ENCODE results near the gene TXNDC5.
"Not testable (repeated sequence)": the region's sequence is repeated elsewhere in the genome, so short reads cannot be mapped to it uniquely, and the experiment has no call there.

TXNDC5 gene

DNA sequence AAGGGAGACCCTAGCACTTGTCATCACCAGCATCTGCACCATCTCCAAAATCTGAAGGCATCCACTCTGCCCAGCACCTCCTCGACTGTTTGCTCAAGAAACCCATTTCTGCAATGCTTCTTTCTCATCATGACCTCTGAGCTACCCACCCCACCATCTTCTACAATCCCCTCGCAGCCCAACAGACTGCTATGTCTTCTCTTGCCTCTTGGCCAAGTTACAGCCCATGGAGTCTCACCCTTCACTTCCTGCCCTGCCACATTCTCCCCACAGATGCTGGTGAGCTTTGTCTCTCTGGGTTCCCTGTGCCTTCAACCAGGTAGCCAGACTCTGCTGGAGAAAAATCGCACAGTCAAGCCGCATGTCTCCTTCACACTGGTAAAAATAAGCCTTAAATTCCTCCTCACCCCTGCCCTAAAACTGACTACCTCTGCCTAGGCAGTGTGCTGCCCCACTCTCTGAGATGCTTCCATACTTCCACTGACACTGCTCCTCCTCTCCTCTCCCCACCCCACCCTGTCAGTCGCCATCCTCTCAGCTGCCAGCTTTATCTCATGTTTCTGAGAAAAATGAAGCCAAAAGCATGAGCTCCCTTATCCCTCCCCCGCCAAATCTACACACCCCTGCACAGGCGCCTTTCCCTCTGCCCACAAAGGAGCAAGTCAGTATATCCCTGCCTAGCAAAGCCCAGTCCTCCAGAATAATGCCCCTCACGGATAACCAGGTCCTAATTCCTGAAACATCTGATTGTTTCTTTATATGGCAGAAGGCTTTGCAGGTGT lies 2.3 kb upstream of the TXNDC5 start:
- no peak for DNase-seq

DNA sequence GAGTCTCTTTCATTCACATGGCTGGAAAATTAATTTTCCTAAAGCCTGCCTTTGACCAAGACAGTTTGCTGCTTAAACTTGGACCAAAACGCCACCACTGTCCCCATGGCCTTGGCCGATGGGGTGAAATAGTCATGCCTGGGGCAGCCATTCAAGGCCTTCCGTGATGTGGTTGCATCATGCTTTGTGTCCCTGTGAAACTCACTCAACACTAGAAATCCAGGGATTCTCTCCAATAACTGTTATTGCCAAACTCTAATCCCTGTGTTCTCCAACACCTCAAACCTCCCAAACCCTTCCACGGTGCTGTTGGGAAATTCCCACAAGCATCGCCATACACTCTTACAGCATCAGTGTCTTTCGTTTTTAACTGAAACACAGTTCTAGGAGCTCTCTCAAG lies 1.4 kb upstream of the TXNDC5 start:
- DNase-seq = no peak

DNA sequence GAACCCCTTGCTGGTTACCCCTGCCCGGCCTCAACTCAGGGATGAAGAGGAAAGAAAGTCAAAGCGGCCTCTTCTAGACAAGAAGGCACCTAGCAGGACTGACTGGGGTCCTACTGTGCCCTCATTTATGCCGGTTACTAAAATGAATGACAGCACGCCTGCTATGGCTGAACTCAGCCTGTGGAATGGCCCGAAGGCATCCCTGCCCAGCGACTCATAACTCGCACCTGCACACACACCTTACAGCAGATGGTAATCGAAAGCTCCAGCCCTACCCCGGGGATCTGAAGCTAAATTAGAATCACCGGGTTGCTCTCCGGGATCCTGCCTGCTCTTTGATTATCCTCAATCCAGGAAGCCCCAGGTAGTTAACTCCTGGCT lies 747 bp upstream of the TXNDC5 start:
- DNase-seq = no peak

GRCh38 chr6:7910298-7910653 lies 312 bp downstream of the TXNDC5 start:
- DNase-seq = no peak

GRCh38 chr6:7909323-7910276 lies 988 bp downstream of the TXNDC5 start:
- DNase-seq = peak; percentile 12 to 35

DNA sequence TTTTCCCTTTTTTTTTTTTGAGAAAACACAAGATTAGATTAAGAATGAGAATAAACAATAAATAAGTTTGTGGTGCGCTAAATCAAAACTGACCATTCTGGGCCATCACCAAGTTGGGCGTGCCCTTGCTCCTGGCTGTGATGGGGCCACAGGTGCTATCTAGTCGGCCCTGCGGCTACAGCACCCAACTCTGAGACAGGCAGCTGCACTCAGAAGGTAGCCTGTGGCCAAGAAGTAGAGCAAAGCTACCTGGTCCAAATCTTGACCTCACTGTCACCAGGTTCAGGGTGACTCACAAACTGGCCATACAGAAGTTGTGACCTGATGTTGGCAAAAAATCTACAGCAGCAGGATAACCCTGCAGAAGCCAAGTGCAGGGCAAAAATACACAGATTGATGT lies 3.4 kb downstream of the TXNDC5 start:
- DNase-seq = no peak

DNA sequence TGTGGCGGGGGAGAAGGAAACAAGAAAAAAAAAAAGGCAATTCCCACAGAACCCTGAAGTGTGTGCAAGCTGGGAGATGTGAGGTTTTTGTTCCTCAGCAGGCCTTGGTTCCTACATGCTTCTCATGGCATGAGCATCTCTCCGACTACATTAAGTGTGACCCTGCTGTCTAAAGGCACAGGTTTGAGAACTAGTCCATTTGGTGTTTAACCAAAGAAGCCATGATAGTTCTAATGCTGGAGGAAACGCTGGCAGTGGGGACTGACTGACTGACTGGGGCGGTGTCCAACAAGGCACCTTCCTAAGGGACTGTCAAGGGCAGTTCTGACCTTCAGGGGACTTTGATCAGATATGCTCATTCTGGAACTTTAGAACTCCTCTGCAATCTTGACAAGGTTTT lies 3.8 kb downstream of the TXNDC5 start:
- no peak for DNase-seq

- DNase-seq = no peak
Observed at GRCh38 chr6:7905416-7905815, 5.2 kb downstream of the TXNDC5 start.

DNA sequence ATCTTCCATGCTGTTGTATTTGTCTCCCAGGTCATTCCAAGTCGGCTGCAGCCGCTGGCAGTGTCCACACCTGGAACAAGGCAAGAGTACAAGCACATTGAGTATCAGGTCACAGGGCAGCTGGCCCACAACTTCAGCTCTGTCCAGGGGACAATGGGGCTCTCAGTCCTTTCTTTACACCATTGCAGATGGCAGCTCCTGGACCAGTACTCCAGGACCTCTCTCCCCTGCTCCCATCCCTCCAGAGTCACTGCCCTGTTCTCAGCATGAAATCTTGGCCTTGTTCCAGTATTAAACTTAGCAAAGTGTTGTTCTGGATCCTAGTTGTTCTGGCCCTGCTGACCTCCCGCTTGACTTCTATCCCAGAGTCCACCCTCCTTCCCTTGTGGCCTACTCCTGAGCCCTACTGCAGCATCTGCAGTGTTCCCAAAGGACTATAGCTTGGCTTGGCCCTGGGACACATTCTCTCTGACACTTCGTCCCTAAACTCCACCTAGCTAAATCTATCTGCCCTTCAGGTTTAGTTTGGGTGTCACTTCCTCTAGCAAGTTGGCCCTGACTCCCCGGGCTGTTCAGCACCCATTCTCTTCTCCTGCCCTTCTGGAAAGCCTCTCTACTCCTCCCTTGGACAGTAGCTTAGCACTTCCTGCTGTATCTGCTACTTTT lies 5.8 kb downstream of the TXNDC5 start:
- no peak for DNase-seq

DNA sequence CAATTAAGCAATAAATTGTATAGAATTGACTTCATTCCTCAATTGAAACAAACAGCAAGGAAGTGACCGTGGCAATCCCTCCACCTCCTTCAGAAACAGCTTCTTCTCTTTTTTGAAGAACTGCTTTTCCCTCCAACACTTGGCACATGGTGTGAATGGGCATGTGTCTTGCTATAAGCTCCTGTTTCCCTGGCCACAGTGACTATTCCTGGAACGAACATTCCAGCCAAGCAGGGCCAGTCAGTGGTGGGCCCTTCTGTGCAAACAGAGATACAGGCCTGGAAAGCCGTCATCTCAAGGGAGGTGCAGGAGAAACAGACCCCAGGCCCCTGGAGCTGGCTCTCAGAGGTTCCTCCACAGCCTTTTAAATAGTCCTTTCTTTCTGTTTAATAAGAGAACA lies 6.9 kb downstream of the TXNDC5 start:
- no peak for DNase-seq

GRCh38 chr6:7902867-7903266 lies 7.7 kb downstream of the TXNDC5 start:
- DNase-seq = no peak

DNA sequence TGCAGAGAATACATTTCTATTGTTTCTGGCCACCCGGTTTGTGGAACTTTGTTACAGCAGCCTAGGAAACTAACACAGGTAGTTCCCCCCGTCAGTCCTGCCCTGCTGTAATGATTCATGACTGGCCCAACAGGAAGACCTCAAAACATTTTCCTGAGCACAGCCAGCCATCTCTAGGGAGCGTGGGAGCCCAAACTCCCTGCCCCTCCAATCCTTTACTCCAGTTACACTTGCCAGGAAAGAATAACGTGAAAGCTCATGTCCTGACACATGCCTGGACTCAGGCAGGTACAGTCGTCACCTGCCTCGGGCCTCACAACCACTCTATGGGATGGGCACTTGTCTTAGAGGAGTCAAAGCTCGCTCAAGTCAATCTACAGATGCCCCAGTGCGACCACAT lies 8.4 kb downstream of the TXNDC5 start:
- no peak for DNase-seq

DNA sequence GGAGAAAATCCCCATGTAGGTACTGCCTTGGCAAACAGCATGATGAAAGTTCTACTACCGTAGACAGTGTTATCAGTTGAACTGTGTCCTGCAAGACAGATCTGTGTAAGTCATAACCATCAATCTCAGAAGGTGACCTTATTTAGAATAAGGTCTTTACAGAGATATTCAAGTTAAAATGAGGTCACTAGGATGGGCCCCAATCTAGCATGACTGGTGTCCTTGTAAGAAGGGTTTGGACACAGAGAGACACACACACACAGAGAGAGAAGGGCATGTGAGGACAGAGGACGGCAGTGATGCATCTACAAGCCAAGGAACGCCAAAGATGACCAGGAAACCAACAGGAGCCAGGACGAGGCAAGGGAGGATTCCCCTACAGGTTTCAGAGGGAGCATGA lies 8.8 kb downstream of the TXNDC5 start:
- no peak for DNase-seq

DNA sequence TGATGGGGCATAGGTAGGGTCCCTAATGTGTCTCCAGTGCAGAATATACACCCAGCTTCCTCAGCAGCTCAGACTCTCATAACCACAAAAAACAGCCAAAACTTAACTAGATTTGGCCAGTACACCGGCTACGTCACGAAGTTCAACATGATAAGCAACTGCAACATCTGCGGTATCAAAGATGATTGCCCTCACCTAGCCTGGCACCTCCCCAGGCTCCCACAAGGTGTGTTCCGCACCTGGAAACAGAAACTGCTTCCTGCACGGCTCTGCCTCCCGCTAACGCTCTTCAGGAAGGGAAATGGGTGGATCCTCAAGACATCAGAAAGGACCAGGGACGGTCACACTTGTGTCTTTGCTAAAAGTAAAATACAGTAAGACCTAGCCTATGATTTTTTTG lies 9.5 kb downstream of the TXNDC5 start:
- DNase-seq = no peak

DNA sequence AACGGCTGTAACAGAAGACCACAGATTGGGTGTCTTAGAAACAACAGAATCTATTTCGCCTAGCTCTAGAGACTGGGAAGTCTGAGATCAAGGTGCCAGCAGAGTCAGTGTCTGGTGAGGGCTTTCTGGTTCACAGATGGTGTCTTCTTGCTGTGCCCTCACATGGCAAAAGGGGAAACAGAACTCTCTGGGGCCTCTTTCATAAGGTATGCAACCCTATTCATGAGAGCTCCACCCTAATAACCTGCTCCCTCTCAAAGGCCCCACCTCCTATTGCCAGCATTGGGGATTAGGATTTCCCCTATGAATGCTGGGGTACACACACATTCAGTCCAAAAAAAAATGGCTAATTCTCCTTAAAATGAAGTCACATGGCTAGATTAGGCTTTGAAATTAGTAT lies 10.0 kb downstream of the TXNDC5 start:
- no peak for DNase-seq

DNA sequence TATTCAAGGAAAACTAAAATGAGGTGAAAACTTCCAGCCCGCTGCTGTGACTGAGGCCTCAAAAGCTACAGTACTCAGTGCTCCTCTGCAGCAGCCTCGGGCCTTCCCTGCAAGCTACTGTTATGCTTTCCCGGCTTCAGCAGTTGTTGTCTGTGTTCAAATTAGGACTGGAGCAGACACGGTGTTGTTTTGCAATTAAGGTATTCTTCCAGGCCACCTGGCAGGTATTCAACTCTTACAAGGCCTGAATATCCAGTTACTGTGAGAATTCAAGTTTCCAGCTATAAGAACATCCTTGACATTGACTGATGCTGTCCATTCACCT lies 10.7 kb downstream of the TXNDC5 start:
- no peak for DNase-seq

GRCh38 chr6:7899101-7899888 lies 11.3 kb downstream of the TXNDC5 start:
- peak in 1 of 2 donors; percentile 7 for DNase-seq

GRCh38 chr6:7898193-7898586 lies 12.4 kb downstream of the TXNDC5 start:
- DNase-seq = not testable (repeated sequence)

DNA sequence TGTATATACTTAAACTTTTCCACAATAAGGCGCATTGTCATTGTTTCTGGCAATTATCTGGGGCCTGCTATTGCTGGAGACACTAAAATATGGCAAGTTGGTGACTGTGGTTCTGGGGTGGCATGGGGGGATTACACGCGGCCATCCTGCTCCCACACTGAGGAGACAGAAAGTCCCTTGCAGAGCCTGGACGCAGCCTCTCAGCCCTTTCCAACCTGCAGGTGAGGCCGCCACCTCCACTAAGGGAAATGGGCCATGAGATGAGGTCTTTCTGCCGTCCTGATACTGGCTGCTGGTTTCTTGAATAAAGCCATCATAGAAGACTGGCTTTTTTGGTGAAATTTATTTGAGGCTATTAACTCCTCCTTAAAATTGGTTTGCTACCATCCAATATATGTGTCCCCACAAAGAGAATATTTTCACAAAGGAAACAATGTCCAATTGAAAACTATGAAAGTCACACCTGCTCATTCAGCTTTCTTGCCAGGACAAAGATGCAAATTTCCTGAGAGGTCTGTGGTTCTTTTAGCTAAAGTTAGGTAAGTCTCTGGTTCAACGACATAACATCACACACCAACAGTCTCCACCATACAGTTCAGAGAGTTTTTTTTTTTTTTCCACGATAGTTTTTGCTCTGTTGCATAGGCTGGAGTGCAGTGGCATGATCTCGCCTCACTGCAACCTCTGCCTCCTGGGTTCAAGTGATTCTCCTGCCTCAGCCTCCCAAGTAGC lies 13.0 kb downstream of the TXNDC5 start:
- no peak for DNase-seq

GRCh38 chr6:7896465-7896987 lies 14.1 kb downstream of the TXNDC5 start:
- no peak for DNase-seq

DNA sequence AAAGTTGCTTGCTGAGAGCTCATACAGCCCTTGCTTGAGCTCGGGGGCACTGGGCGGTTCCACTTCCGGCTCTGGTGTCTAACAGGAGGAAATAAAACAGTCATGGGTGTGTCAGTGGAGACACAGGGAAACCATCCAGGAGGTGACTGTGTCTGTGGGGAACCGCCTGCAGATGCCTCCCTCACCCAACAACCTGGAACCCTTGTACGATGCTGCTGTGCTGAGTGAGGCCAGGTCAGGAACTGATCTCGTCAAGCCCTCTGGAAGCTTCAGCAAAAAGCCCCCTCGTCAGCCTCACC lies 15.5 kb downstream of the TXNDC5 start:
- no peak for DNase-seq

Measured in CD4-positive, alpha-beta T cell treated with Interferon alpha-2 for 1 hour (primary cell).